ENCODE measurements around the gene SLK. TPM values are rescaled to one million over a fixed set of nuclear protein-coding genes. Genes with fewer than 3 reads are reported as not detected.

The SLK gene
- total RNA-seq, 1 experiment from 2014 or later, result 15.6 TPM

DNA sequence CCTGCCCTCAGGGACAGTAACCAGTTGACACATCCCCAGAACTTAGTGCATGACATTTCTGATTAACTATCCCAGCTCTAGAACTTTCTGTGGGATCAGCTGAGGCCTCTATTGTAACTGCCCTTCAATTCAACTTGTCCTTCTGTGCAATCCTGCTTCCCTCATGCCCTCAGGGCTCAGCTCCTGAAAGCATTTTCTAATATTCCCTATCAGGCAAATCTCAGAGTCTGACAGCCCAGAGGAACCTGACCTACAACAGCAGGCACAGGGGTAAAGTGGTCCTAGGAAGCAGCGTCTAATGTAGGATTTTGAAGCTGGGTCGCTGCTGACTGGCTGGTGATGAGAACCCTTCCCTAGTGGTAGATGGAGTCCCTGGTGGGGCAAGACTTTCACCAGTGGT, 35.3 kb upstream of the SLK start:
- no peaks in the 10 kb centered on the region for H3K36me3 ChIP-seq (replicated peaks; ENCODE audit: control insufficient read depth, insufficient read depth, low read length)
- no peak for DNase-seq
- H3K27me3 ChIP-seq (ENCODE audit: control insufficient read depth, insufficient read depth, low read length), result no peaks in the 10 kb centered on the region
- no peak overlapping the region for H3K4me3 ChIP-seq (ENCODE audit: insufficient read depth, low read depth, low read length)

DNA sequence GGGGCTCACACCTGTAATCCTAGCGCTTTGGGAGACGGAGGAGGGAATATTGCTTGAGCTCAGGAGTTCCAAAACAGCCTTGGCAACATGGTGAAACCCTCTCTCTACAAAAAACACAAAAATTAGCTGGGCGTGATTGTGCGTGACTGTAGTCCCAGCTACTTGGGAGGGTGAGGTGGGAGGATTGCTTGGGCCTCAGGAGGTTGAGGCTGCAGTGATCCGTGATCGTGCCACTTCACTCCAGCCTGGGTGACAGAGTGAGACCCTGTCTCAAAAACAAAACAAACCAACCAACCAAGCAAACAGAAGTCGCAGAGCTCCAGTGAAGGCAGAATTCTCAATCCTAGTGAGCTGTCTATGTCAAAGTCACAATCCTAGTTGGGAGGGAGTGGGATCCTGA, 34.7 kb upstream of the SLK start:
- no peaks in the 10 kb centered on the region for H3K27me3 ChIP-seq (ENCODE audit: control insufficient read depth, insufficient read depth, low read length)
- H3K4me3 ChIP-seq (ENCODE audit: insufficient read depth, low read depth, low read length), result no peak overlapping the region
- H3K36me3 ChIP-seq (replicated peaks; ENCODE audit: control insufficient read depth, insufficient read depth, low read length), result no peaks in the 10 kb centered on the region
- no peak for DNase-seq

DNA sequence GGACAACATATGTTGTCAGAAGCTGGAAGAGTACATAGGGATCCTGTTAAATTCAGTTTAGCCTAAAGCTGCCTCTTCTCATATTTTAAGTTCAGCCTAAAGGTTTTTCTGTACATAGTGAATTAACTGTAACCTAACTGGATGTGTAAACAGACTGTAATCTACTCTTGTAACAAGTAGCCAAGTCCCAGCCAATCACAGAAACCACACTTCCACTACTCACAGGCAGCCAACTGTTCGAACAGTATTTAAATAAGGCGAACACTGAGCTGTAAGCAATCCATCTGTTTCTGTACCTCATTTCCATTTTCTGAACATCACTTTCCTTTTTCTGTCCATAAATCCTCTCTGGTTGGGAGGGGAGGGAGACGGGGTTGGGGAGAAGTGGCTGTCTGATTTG, 34.0 kb upstream of the SLK start:
- DNase-seq, result no peak
- no peak overlapping the region for H3K4me3 ChIP-seq (ENCODE audit: insufficient read depth, low read depth, low read length)
- H3K27me3 ChIP-seq (ENCODE audit: control insufficient read depth, insufficient read depth, low read length), result no peaks in the 10 kb centered on the region
- H3K36me3 ChIP-seq (replicated peaks; ENCODE audit: control insufficient read depth, insufficient read depth, low read length), result no peaks in the 10 kb centered on the region

DNA sequence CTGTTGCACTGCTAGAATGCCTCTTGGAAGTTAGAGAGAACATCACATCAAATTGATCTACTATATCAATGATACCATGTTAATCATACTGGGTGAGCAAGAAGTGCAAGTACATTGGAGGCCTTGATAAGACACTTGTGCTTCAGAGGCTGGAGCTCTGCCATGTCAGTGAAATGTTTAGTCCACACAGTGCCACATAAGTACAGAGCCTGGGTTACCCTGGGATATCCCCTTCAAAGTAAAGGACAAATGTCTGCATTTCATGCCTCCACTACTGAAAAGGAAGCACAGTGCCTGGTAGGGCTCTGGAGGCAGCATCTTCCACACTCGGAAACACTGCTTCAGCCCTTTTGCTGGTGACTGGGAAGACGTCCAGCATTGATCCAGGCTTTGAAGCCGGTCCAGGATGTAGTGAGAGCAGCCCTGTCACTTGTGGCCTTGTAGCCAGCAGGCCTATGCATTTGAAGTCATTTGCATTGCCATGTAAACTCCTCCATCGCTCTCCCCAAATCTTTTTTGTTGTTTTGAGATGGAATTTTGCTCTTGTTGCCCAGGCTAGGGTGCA, 33.3 kb upstream of the SLK start:
- no peak overlapping the region for H3K4me3 ChIP-seq (ENCODE audit: insufficient read depth, low read depth, low read length)
- no peaks in the 10 kb centered on the region for H3K27me3 ChIP-seq (ENCODE audit: control insufficient read depth, insufficient read depth, low read length)
- no peaks in the 10 kb centered on the region for H3K36me3 ChIP-seq (replicated peaks; ENCODE audit: control insufficient read depth, insufficient read depth, low read length)
- DNase-seq, result no peak

DNA sequence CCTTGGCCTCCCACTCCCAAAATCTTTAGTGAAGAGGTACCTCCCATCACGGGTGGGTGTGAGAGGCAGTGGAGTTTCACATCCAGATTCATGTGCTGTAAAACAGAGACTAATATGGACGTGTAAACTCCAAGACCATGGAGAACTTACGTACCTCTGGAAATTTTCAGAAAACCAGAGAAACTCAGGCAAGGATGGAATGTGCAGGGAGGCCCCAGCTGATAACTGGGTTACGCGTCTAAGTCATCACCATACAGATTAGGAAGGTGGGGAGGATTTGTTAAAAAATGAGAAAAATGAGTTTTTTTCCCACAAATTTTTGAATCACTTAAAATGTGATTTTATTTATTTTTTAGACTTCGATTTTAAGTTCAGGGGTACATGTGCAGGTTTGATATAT, 32.6 kb upstream of the SLK start:
- DNase-seq, result no peak
- Histone ChIP-seq H3K36me3 (replicated peaks; ENCODE audit: control insufficient read depth, insufficient read depth, low read length) (no peaks in the 10 kb centered on the region), H3K4me3 (ENCODE audit: insufficient read depth, low read depth, low read length) (no peak overlapping the region), H3K27me3 (ENCODE audit: control insufficient read depth, insufficient read depth, low read length) (no peaks in the 10 kb centered on the region)

DNA sequence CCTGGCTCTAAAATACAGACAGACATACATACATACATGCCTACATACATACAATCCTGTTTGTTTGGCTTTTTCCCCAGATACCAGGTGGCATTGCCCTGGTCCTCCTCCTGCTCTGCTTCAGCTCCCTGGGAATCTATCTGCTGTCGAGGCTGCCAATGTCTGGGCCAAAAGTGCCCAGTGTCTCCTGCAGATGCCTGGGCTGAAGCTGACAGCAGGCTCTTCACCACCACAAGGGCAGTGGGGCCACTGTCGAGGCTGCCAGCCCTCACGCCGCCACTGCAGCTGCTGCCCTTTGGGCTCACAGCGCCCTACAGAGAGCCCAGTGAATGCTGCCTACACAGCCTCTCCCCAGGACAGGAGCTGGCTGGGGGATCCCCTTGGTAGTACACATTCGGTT, 30.9 kb upstream of the SLK start:
- no peaks in the 10 kb centered on the region for H3K36me3 ChIP-seq (replicated peaks; ENCODE audit: control insufficient read depth, insufficient read depth, low read length)
- no peak overlapping the region for H3K4me3 ChIP-seq (ENCODE audit: insufficient read depth, low read depth, low read length)
- no peaks in the 10 kb centered on the region for H3K27me3 ChIP-seq (ENCODE audit: control insufficient read depth, insufficient read depth, low read length)
- no peak for DNase-seq

DNA sequence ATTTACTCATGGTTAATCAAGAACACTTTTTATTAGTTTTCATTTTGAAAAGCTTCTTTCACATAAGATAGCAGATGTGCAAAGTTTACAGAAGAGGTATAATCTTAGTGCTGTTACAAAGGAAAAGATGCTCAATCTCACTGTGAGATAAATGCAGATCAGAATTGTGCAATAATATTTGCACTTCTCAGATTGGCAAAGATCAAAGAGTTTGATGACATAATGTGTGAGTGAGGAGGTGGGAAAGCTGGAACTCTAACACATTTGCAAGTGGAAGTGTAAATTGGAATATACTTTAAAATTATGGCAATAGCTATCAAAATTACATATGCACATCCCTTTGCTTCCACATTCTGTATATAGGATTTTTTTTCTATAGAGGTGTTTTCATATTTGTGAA, 27.4 kb upstream of the SLK start:
- Histone ChIP-seq H3K27me3 (ENCODE audit: control insufficient read depth, insufficient read depth, low read length) (no peaks in the 10 kb centered on the region), H3K36me3 (replicated peaks; ENCODE audit: control insufficient read depth, insufficient read depth, low read length) (no peaks in the 10 kb centered on the region), H3K4me3 (ENCODE audit: insufficient read depth, low read depth, low read length) (no peak overlapping the region)
- no peak for DNase-seq

DNA sequence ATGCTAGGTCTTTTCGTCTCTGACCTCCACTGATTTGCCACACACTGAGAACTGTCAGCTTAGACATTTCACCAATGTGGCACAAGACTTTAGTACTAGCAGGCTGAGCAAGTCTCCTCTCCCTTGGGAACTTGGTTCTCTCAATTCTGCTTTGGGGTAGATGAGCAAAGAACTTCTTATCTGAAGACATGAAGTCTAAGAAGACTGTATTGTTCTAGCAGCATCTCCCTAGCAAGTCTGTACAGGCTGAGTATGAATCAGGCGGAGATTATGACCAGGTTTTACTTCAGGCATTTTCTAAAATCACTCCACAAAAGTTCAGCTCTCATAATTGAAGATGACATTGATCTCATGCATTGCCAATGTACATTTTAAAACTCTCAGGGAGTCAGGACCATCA, 25.1 kb upstream of the SLK start:
- DNase-seq, result no peak
- Histone ChIP-seq H3K4me3 (ENCODE audit: insufficient read depth, low read depth, low read length) (no peak overlapping the region), H3K36me3 (replicated peaks; ENCODE audit: control insufficient read depth, insufficient read depth, low read length) (no peaks in the 10 kb centered on the region), H3K27me3 (ENCODE audit: control insufficient read depth, insufficient read depth, low read length) (no peaks in the 10 kb centered on the region)

DNA sequence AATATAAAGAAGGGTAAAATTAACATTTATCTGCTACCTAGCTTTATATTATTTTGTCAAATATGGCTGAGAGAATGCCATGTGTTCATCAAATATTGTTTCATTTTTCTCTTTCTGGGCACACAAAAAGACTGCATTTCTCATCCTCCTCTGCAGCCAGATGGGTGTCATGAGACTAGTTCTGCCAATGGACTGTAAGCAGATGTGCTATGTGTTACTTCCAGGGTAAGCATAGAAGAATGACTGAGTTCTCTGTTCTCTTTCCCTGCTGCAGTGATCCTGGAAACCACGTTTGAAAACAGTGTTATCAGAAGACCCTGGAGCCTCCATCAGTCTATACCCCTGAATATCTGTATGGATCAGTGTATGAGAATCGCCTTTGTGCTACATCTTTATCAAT, 24.1 kb upstream of the SLK start:
- Histone ChIP-seq H3K4me3 (ENCODE audit: insufficient read depth, low read depth, low read length) (no peak overlapping the region), H3K36me3 (replicated peaks; ENCODE audit: control insufficient read depth, insufficient read depth, low read length) (no peaks in the 10 kb centered on the region), H3K27me3 (ENCODE audit: control insufficient read depth, insufficient read depth, low read length) (no peaks in the 10 kb centered on the region)
- DNase-seq, result no peak

DNA sequence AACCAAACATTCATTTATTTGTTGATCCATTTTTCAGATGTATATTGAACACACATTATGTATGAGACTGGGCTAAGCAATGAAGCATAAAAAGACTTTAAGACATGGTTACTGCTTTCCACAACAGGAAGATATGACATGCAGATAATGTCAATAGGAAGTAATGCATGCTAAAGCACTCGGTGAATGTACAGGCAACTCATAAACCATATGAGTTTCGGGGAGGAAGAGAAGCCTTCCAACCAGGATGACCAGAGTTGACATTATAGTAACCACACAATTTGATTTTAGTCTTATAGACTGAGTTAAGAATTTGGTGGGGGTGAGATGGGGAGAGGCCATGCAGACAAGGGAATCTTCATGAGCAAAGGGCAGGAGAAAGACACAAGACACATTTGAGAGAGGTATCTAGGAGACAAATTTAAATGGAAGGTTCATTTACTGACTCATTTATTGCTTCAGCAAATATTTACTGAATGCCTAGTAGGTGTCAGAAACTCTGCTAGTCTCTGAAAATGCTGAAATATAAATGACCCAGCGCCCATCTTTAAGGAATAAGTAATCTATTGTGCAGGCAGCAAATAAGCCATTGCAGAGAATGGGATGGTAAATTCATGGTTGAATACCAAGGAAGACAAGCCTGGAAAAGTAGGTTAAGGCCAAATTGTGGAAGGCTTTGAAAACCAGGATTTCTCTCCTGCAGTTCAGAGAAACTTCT, 19.0 kb upstream of the SLK start:
- DNase-seq, result no peak
- no peaks in the 10 kb centered on the region for H3K36me3 ChIP-seq (replicated peaks; ENCODE audit: control insufficient read depth, insufficient read depth, low read length)
- H3K4me3 ChIP-seq (ENCODE audit: insufficient read depth, low read depth, low read length), result no peak overlapping the region
- H3K27me3 ChIP-seq (ENCODE audit: control insufficient read depth, insufficient read depth, low read length), result no peaks in the 10 kb centered on the region

DNA sequence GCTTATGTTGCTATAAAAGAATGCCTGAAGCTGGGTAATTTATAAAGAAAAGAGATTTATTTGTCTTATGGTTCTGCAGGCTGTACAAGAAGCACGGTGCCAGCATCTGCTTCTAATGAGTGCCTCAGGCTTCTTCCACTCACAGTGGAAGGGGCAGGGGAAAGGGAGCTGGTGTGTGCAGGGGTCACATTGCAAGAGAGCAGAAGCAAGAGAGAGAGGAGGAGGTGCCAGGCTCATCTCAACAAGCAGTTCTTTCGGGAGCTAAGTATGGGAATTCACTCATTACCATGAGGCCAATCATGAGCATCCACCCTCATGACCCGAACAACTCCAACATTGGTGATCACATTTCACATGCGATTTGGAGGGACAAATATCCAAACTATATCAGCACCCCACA, 17.2 kb upstream of the SLK start:
- Histone ChIP-seq H3K36me3 (replicated peaks; ENCODE audit: control insufficient read depth, insufficient read depth, low read length) (no peaks in the 10 kb centered on the region), H3K4me3 (ENCODE audit: insufficient read depth, low read depth, low read length) (no peak overlapping the region), H3K27me3 (ENCODE audit: control insufficient read depth, insufficient read depth, low read length) (no peaks in the 10 kb centered on the region)
- DNase-seq, result no peak

DNA sequence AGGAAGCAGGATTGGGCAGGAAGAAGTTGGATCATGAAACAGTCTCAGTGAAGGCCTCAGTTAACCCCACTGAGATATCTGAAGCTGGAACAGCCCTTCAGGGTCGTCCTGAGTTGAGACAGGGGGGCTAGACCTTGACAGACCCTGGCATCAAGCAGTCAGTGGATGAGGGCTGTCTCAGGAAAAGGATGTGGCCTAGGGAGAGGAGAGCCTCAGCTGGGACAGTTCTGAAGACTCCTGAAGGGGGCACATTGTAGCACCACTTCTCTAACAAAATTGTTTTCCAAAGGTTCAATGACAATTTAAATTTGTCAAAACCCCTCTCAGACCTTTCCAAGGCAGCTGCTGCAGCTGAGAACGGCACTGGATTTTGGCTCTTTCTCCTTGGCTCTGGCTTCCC, 15.8 kb upstream of the SLK start:
- no peak for DNase-seq
- Histone ChIP-seq H3K36me3 (replicated peaks; ENCODE audit: control insufficient read depth, insufficient read depth, low read length) (no peaks in the 10 kb centered on the region), H3K4me3 (ENCODE audit: insufficient read depth, low read depth, low read length) (no peak overlapping the region)

DNA sequence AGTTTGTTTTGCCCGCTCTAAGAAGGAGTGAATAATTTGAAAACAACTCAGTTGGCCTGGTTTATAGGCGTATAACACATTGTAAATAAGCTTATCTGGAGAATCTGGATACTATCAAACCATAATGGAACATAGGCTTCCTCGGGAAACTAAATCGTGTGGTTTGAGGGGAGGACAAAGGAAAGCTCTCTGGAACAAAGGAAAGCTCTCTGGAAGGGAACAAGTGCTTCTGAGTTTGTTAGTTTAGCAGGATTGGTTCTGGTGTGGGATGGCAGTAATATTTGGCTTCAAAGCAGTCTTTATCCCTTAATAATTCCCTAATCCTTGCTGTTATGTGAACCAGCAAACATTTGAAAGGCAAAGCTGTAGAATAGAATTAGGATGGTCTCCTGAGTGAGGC, 15.0 kb upstream of the SLK start:
- H3K4me3 ChIP-seq (ENCODE audit: insufficient read depth, low read depth, low read length), result no peak overlapping the region
- H3K36me3 ChIP-seq (replicated peaks; ENCODE audit: control insufficient read depth, insufficient read depth, low read length), result no peaks in the 10 kb centered on the region
- DNase-seq, result no peak
- H3K27me3 ChIP-seq (ENCODE audit: control insufficient read depth, insufficient read depth, low read length), result no peaks in the 10 kb centered on the region

More for the DNA sequence above, 15.8 kb upstream of the SLK start:
- no peaks in the 10 kb centered on the region for H3K27me3 ChIP-seq (ENCODE audit: control insufficient read depth, insufficient read depth, low read length)

DNA sequence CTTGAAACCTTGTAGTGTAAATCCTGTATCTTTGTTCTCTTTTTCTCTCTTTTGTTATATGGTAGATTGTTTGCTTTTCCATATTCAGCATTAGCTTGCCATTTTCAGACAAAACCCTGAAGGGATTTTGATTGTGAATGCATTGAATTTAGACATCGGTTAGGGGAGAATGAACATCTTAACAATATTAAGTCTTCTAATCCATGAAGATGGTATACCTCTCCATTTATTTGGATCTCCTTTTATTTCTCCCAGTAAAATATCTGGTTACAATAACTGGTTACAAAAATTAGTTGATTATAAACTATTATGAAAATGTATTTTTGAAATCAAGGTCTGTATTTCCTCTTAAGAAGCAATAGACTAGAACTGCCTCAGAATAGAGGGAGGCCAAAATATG, 12.4 kb upstream of the SLK start:
- Histone ChIP-seq H3K36me3 (replicated peaks; ENCODE audit: control insufficient read depth, insufficient read depth, low read length) (no peaks in the 10 kb centered on the region), H3K27me3 (ENCODE audit: control insufficient read depth, insufficient read depth, low read length) (no peaks in the 10 kb centered on the region), H3K4me3 (ENCODE audit: insufficient read depth, low read depth, low read length) (no peak overlapping the region)
- DNase-seq, result no peak

DNA sequence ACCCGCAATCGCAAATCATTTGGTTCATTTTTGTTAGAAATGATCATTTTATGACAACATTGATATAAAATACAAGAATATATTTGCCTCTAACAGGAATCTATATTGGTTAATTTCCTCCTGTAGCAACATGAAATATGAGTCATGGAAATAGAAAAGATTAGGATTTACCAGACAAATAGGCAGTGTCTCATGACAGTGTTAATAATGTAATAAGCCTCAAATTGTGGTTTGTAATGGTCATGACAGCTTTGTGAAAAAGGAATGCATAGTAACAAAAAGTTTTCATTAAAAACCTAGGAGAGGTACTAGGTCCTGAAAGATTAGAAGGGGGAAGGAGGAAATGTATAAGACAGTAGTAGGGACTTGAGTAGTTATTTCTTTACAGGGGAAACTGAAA, 7.9 kb upstream of the SLK start:
- no peak for DNase-seq
- H3K36me3 ChIP-seq (replicated peaks; ENCODE audit: control insufficient read depth, insufficient read depth, low read length), result no peaks in the 10 kb centered on the region
- H3K4me3 ChIP-seq (ENCODE audit: insufficient read depth, low read depth, low read length), result no peak overlapping the region
- no peaks in the 10 kb centered on the region for H3K27me3 ChIP-seq (ENCODE audit: control insufficient read depth, insufficient read depth, low read length)

DNA sequence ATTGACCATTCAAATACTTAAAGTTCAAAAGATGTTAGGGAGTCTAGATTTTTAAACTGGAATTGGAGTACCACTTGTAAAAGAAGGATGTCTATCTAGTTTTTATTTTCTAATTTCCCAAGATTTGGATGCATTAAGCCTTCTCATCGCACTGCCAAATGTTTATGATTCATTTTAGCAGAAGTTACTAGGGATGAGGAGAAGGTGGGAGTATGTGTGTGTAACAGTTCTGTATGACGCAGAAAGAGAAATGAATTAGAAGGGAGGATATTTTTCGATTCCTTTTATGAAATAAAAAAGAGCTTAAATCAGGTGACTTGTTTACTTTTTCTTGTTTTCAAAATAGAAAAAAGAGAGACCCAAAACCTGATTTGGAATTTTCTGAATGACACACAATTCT, 6.8 kb upstream of the SLK start:
- no peaks in the 10 kb centered on the region for H3K27me3 ChIP-seq (ENCODE audit: control insufficient read depth, insufficient read depth, low read length)
- no peak for DNase-seq

More for the DNA sequence above, 6.8 kb upstream of the SLK start:
- Histone ChIP-seq H3K4me3 (ENCODE audit: insufficient read depth, low read depth, low read length) (no peak overlapping the region), H3K36me3 (replicated peaks; ENCODE audit: control insufficient read depth, insufficient read depth, low read length) (no peaks in the 10 kb centered on the region)

All from H7 (cell line).